Osteoblast (primary cell): Measurements from ENCODE around the gene SBK3. TPM values are rescaled to one million over a fixed set of nuclear protein-coding genes. Genes with fewer than 3 reads are reported as not detected.
"Not testable (repeated sequence)": the region's sequence is repeated elsewhere in the genome, so short reads cannot be mapped to it uniquely, and the experiment has no call there.

ENCODE experiments used
- DNase-seq: peaks from one replicate; pipeline ENCODE4 v3.0.0; 2011; ENCODE audit warnings: low spot score, mixed read lengths; ENCODE audit not compliant: insufficient read length; ENCODE audit errors: missing footprints
- H2AFZ ChIP-seq: 2 replicates; pipeline ENCODE4 v1.6.0; 2011; ENCODE audit warnings: mild to moderate bottlenecking, low read length
- H3K27ac ChIP-seq: 2 replicates; pipeline ENCODE4 v1.5.1; 2011; ENCODE audit warnings: mild to moderate bottlenecking, low read depth, low read length, moderate library complexity
- H3K27me3 ChIP-seq: 2 replicates; pipeline ENCODE4 v1.6.0; 2012; ENCODE audit warnings: mild to moderate bottlenecking, control low read depth, inconsistent platforms, low read length, moderate library complexity; ENCODE audit not compliant: insufficient read depth
- H3K36me3 ChIP-seq: 2 replicates; pipeline ENCODE4 v1.5.1; 2011; ENCODE audit warnings: mild to moderate bottlenecking, low read length, control low read depth, moderate library complexity; ENCODE audit not compliant: insufficient read depth
- H3K4me1 ChIP-seq: 2 replicates; pipeline ENCODE4 v1.5.1; 2011; ENCODE audit warnings: mild to moderate bottlenecking, low read length, control low read depth, moderate library complexity; ENCODE audit not compliant: insufficient read depth
- H3K4me2 ChIP-seq: 2 replicates; pipeline ENCODE4 v1.6.0; 2011; ENCODE audit warnings: mild to moderate bottlenecking, low read length; ENCODE audit not compliant: insufficient read depth
- H3K4me3 ChIP-seq: fragments of 200-600 bp; sonication (generic); 3 replicates; pipeline ENCODE4 v1.5.1; 2012; ENCODE audit warnings: mild to moderate bottlenecking, low read length, inconsistent platforms; ENCODE audit not compliant: insufficient read depth
- H3K79me2 ChIP-seq: 2 replicates; pipeline ENCODE4 v1.6.0; 2012; ENCODE audit warnings: mild to moderate bottlenecking, low read length, control low read depth, inconsistent platforms; ENCODE audit not compliant: insufficient read depth
- H3K9me3 ChIP-seq: 2 replicates; pipeline ENCODE4 v1.5.1; 2011; ENCODE audit warnings: low read depth, low read length, control low read depth
- H4K20me1 ChIP-seq: 2 replicates; pipeline ENCODE4 v1.6.0; 2012; ENCODE audit warnings: mild to moderate bottlenecking, low read length, control low read depth; ENCODE audit not compliant: insufficient read depth
- CTCF ChIP-seq: IDR thresholded peaks from 2 replicates; pipeline ENCODE4 v1.5.1; 2011; ENCODE audit warnings: mild to moderate bottlenecking, low read depth, low read length, moderate library complexity; ENCODE audit errors: extremely low read depth
- total RNA-seq: library from RNA; depleted of rRNA; stranded (reverse); fragments of >200 nt; gene quantifications from 2 replicates; pipeline ENCODE4 v1.2.3, GENCODE V29; 2012

Gene SBK3
- total RNA-seq, 1 donor: not detected

- Histone ChIP-seq H3K4me2 (no peak overlapping the region), H3K36me3 (no peaks in the 10 kb centered on the region), H3K79me2 (no peaks in the 10 kb centered on the region), H3K9me3 (no peaks in the 10 kb centered on the region), H3K27ac (no peak overlapping the region), H4K20me1 (no peaks in the 10 kb centered on the region), H3K4me3 (no peak overlapping the region), H2AFZ (no peak overlapping the region), H3K27me3 (no peaks in the 10 kb centered on the region), H3K4me1 (no peaks in the 10 kb centered on the region)
- peak; percentile 65 for DNase-seq
- no peak for TF ChIP-seq CTCF
Observed at GRCh38 chr19:55536366-55536765, 9.0 kb downstream of the SBK3 start.

GRCh38 chr19:55535965-55536350 lies 9.4 kb downstream of the SBK3 start:
- no peaks in the 10 kb centered on the region for H4K20me1 ChIP-seq
- no peak overlapping the region for H3K4me2 ChIP-seq
- DNase-seq: peak; percentile 56
- no peaks in the 10 kb centered on the region for H3K9me3 ChIP-seq
- H3K27me3 ChIP-seq: no peaks in the 10 kb centered on the region
- H3K4me1 ChIP-seq: no peaks in the 10 kb centered on the region
- no peak overlapping the region for H3K27ac ChIP-seq
- no peaks in the 10 kb centered on the region for H3K79me2 ChIP-seq
- TF ChIP-seq CTCF: no peak
- H3K4me3 ChIP-seq: no peak overlapping the region
- H2AFZ ChIP-seq: no peak overlapping the region
- H3K36me3 ChIP-seq: no peaks in the 10 kb centered on the region

GRCh38 chr19:55535173-55535964 lies 10.0 kb downstream of the SBK3 start:
- no peak for TF ChIP-seq CTCF
- Histone ChIP-seq H4K20me1 (no peaks in the 10 kb centered on the region), H3K27me3 (no peaks in the 10 kb centered on the region), H2AFZ (no peak overlapping the region), H3K9me3 (no peaks in the 10 kb centered on the region), H3K4me3 (no peak overlapping the region), H3K4me2 (no peak overlapping the region), H3K4me1 (no peaks in the 10 kb centered on the region), H3K79me2 (no peaks in the 10 kb centered on the region), H3K36me3 (no peaks in the 10 kb centered on the region), H3K27ac (no peak overlapping the region)
- DNase-seq: peak; percentile 75

GRCh38 chr19:55534280-55534679 lies 11.1 kb downstream of the SBK3 start:
- H3K79me2 ChIP-seq, H2AFZ ChIP-seq, H3K4me1 ChIP-seq, H3K27ac ChIP-seq, H3K27me3 ChIP-seq, H3K36me3 ChIP-seq, H4K20me1 ChIP-seq, H3K4me2 ChIP-seq, H3K4me3 ChIP-seq, H3K9me3 ChIP-seq: not testable (repeated sequence)
- DNase-seq: peak; percentile 35
